ENCODE measurements around the gene NAPB.

The NAPB gene

GRCh38 chr20:23325107-23325506 lies 96.2 kb downstream of the NAPB start:
- no peak overlapping the region for H3K9ac ChIP-seq (ENCODE audit: low read length)
- no peak overlapping the region for H3K4me2 ChIP-seq (ENCODE audit: low read length)
- H3F3A ChIP-seq (ENCODE audit: insufficient read depth, low read length) = no peaks in the 10 kb centered on the region
- no peak overlapping the region for H3K4me3 ChIP-seq (ENCODE audit: low read depth, low read length, poor library complexity, severe bottlenecking)
- TF ChIP-seq EZH2 (IDR thresholded peaks at IDR 0.05; ENCODE audit: borderline replicate concordance, low read length) = no peak
- TF ChIP-seq CTCF (IDR thresholded peaks at IDR 0.05; ENCODE audit: low read length) = no peak
- H3K4me1 ChIP-seq (ENCODE audit: insufficient read depth, low read length, severe bottlenecking) = no peaks in the 10 kb centered on the region
- no peaks in the 10 kb centered on the region for H3K79me2 ChIP-seq (ENCODE audit: insufficient read depth, low read length)
- H3K27me3 ChIP-seq (ENCODE audit: insufficient read depth, low read length) = no peaks in the 10 kb centered on the region
- H2AFZ ChIP-seq (ENCODE audit: low read length) = no peak overlapping the region
- H3K9me3 ChIP-seq (ENCODE audit: low read length) = no peaks in the 10 kb centered on the region
- no peaks in the 10 kb centered on the region for H3K9me2 ChIP-seq (ENCODE audit: low read depth, low read length)
- no peaks in the 10 kb centered on the region for H3K36me3 ChIP-seq (ENCODE audit: insufficient read depth, low read length)
- no peak overlapping the region for H3K27ac ChIP-seq (ENCODE audit: low read depth, low read length, poor library complexity, severe bottlenecking)
- H4K20me1 ChIP-seq (ENCODE audit: insufficient read depth, low read length) = no peaks in the 10 kb centered on the region
